Activated T-helper 1 cell treated with anti-CD3 and anti-CD28 coated beads, Interleukin-12 subunit alpha, Interleukin-12 subunit beta, Interleukin-2, Interleukin-4 antibody, amounts not matched to agents 30 ng/mL and 10 ng/mL and 1 ng/mL, durations not matched to agents 14 hours and 24 hours and 36 hours (primary cell): ENCODE results near the gene TBKBP1. TPM values are rescaled to one million over a fixed set of nuclear protein-coding genes. Genes with fewer than 3 reads are reported as not detected.

Source experiments
- DNase-seq: peaks from one replicate; pipeline ENCODE4 v3.0.0; 2021; ENCODE audit warnings: low spot score
- H3K27ac Mint-ChIP-seq: one replicate; pipeline ENCODE4 v1.8.0; 2021; ENCODE audit warnings: mild to moderate bottlenecking, mixed read lengths
- H3K27me3 Mint-ChIP-seq: one replicate; pipeline ENCODE4 v1.8.0; 2022; ENCODE audit warnings: mild to moderate bottlenecking, moderate library complexity, mixed read lengths; ENCODE audit not compliant: insufficient read depth
- H3K36me3 Mint-ChIP-seq: one replicate; pipeline ENCODE4 v1.8.0; 2021; ENCODE audit warnings: low read depth, mixed read lengths
- H3K4me1 Mint-ChIP-seq: one replicate; pipeline ENCODE4 v1.8.0; 2021; ENCODE audit warnings: low read depth, mixed read lengths
- H3K4me3 Mint-ChIP-seq: one replicate; pipeline ENCODE4 v1.8.0; 2021; ENCODE audit warnings: mild to moderate bottlenecking, moderate library complexity, mixed read lengths
- H3K9me3 Mint-ChIP-seq: one replicate; pipeline ENCODE4 v1.8.0; 2021; ENCODE audit warnings: mixed read lengths
- intact Hi-C: fragments of 100-400 bp; cut with micrococcal nuclease; formaldehyde crosslinking; loops from one replicate; pipeline ENCODE4 v1.15.1; 2024
- total RNA-seq: library from RNA; stranded (reverse); gene quantifications from 2 replicates; pipeline ENCODE4 v1.2.3, GENCODE V29; 2022

The TBKBP1 gene
- total RNA-seq, 1 donor from 2014 or later = 12.4 TPM

- intact Hi-C loops = loop anchor here (5.0 kb wide), 1 partner anchor 53 kb away; no protein-coding TSS in a partner anchor
- Mint-ChIP-seq H3K4me3 (peak overlapping the region; percentile 40), H3K4me1 (peaks cover 91% of the 10 kb centered on the region), H3K27me3 (no peaks in the 10 kb centered on the region), H3K27ac (peak overlapping the region; percentile 54), H3K36me3 (peaks cover 3% of the 10 kb centered on the region), H3K9me3 (no peaks in the 10 kb centered on the region)
- DNase-seq = no peak
Observed at GRCh38 chr17:47715669-47716325, 21.8 kb downstream of the TBKBP1 start.

- intact Hi-C loops = loop anchor here (5.0 kb wide), 1 partner anchor 54 kb away; no protein-coding TSS in a partner anchor
- Mint-ChIP-seq H3K27ac (peak overlapping the region; percentile 72), H3K4me1 (peaks cover 96% of the 10 kb centered on the region), H3K27me3 (no peaks in the 10 kb centered on the region), H3K9me3 (no peaks in the 10 kb centered on the region), H3K4me3 (peak overlapping the region; percentile 43), H3K36me3 (no peaks in the 10 kb centered on the region)
- DNase-seq = no peak
Observed at GRCh38 chr17:47716375-47716774, 22.4 kb downstream of the TBKBP1 start.

DNA sequence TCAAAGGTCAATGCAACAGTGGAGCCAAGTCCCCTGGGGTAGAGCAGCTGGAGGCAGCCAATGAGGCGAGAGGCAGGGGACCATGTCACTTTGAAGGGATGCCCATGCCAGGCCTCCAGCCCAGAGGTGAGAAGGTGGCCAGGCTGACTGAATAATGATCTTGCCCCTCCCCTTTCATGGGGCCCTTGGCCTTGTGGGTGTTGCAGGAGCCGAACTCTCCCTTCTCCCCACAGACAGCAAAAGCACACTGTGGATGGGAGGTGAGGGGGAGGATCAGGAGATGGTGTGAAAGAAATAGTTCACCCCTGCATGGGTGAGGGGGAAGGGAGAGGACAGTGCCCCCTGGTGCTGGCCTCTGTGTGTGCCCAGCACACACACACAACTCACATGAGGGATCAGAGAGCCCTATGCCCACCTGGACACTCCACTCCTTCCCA is 23.3 kb downstream of the TBKBP1 start:
- peaks cover 97% of the 10 kb centered on the region for H3K4me1 Mint-ChIP-seq
- no peaks in the 10 kb centered on the region for H3K27me3 Mint-ChIP-seq
- peak overlapping the region; percentile 69 for H3K4me3 Mint-ChIP-seq
- peak overlapping the region; percentile 95 for H3K27ac Mint-ChIP-seq
- intact Hi-C loops = loop anchor here (5.0 kb wide), 1 partner anchor 55 kb away; no protein-coding TSS in a partner anchor
- no peaks in the 10 kb centered on the region for H3K36me3 Mint-ChIP-seq
- DNase-seq = no peak
- no peaks in the 10 kb centered on the region for H3K9me3 Mint-ChIP-seq

- Mint-ChIP-seq H3K4me1 (peaks cover 96% of the 10 kb centered on the region), H3K4me3 (peak overlapping the region; percentile 69), H3K9me3 (no peaks in the 10 kb centered on the region), H3K36me3 (no peaks in the 10 kb centered on the region), H3K27ac (peak overlapping the region; percentile 95), H3K27me3 (no peaks in the 10 kb centered on the region)
- no peak for DNase-seq
- intact Hi-C loops = loop anchor here (5.0 kb wide), 1 partner anchor 56 kb away; no protein-coding TSS in a partner anchor
Observed at GRCh38 chr17:47717979-47718621, 24.1 kb downstream of the TBKBP1 start.

GRCh38 chr17:47718634-47719405 is 24.9 kb downstream of the TBKBP1 start:
- no peak for DNase-seq
- Mint-ChIP-seq H3K36me3 (no peaks in the 10 kb centered on the region), H3K27me3 (no peaks in the 10 kb centered on the region), H3K27ac (peak overlapping the region; percentile 95), H3K4me1 (peaks cover 89% of the 10 kb centered on the region), H3K9me3 (no peaks in the 10 kb centered on the region), H3K4me3 (peak overlapping the region; percentile 69)
- intact Hi-C loops = loop anchor here (5.0 kb wide), 1 partner anchor 57 kb away; no protein-coding TSS in a partner anchor

GRCh38 chr17:47719411-47720152 is 25.6 kb downstream of the TBKBP1 start:
- H3K9me3 Mint-ChIP-seq = no peaks in the 10 kb centered on the region
- H3K27me3 Mint-ChIP-seq = no peaks in the 10 kb centered on the region
- peak; percentile 66 for DNase-seq
- intact Hi-C loops = loop anchor here (2.0 to 5.0 kb wide), 3 partner anchors 57 to 223 kb away; partner anchors contain the start of genes KPNB1 and PNPO
- peaks cover 83% of the 10 kb centered on the region for H3K4me1 Mint-ChIP-seq
- H3K36me3 Mint-ChIP-seq = no peaks in the 10 kb centered on the region
- H3K4me3 Mint-ChIP-seq = peak overlapping the region; percentile 70
- H3K27ac Mint-ChIP-seq = peak overlapping the region; percentile 95

DNA sequence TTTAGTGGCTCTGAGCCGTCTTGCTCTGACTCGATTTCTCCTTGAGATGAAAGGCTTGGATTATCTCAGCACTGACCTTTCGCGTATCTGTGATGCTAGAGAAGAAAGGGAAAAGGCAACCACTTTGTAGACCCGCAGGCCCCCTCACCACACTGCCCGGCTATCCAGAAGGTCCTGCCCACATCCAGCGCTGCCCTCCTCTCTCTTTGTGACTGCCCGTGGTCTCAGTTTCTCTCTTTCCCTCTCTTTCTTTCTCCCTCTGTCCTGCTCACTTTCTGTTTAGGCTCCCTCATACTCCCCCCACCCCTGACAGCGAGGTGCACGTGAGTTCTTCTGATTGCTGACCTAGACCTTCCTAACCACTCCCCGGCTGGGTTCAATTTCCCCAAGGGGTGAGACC is 26.2 kb downstream of the TBKBP1 start:
- H3K27ac Mint-ChIP-seq = peak overlapping the region; percentile 95
- no peak for DNase-seq
- peaks cover 83% of the 10 kb centered on the region for H3K4me1 Mint-ChIP-seq
- no peaks in the 10 kb centered on the region for H3K9me3 Mint-ChIP-seq
- no peaks in the 10 kb centered on the region for H3K27me3 Mint-ChIP-seq
- H3K4me3 Mint-ChIP-seq = peak overlapping the region; percentile 70
- no peaks in the 10 kb centered on the region for H3K36me3 Mint-ChIP-seq
- intact Hi-C loops = loop anchor here (2.0 to 5.0 kb wide), 2 partner anchors 71 to 222 kb away; partner anchors contain the start of genes KPNB1 and PNPO

GRCh38 chr17:47720754-47721533 is 27.0 kb downstream of the TBKBP1 start:
- Mint-ChIP-seq H3K4me3 (peak overlapping the region; percentile 78), H3K4me1 (peaks cover 83% of the 10 kb centered on the region), H3K9me3 (no peaks in the 10 kb centered on the region), H3K27ac (peak overlapping the region; percentile 95), H3K27me3 (no peaks in the 10 kb centered on the region), H3K36me3 (no peaks in the 10 kb centered on the region)
- intact Hi-C loops = loop anchor here (1.0 to 5.0 kb wide), 6 partner anchors 8 to 221 kb away; partner anchors contain the start of genes KPNB1, PNPO and TBX21
- peak; percentile 85 for DNase-seq

DNA sequence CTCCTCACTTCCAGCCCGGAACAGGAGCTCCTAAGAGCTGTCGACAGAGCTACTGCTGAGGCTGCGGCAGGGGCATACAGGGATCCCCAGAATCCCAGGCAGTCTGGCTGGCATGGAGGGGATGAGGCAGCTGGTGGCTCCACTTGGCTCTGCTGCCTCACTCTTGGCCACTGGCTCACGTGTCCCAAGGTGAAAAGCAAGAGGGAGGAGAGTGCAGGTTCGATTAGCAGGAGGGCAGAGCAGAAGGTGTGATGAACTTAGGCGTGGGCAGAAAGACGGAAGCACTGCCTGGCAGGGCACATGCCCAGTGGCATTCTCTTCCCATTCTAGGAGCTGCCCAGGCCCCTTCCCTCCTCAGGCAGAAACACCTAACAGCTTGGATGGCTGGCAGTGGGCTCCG is 27.8 kb downstream of the TBKBP1 start:
- Mint-ChIP-seq H3K36me3 (no peaks in the 10 kb centered on the region), H3K4me3 (peak overlapping the region; percentile 78), H3K27me3 (no peaks in the 10 kb centered on the region), H3K27ac (peak overlapping the region; percentile 95), H3K4me1 (peaks cover 83% of the 10 kb centered on the region), H3K9me3 (no peaks in the 10 kb centered on the region)
- intact Hi-C loops = loop anchor here (1.0 to 5.0 kb wide), 6 partner anchors 8 to 221 kb away; partner anchors contain the start of genes KPNB1, PNPO and TBX21
- no peak for DNase-seq

- Mint-ChIP-seq H3K36me3 (no peaks in the 10 kb centered on the region), H3K4me3 (peak overlapping the region; percentile 37), H3K4me1 (peaks cover 82% of the 10 kb centered on the region), H3K27me3 (no peaks in the 10 kb centered on the region), H3K27ac (peak overlapping the region; percentile 76), H3K9me3 (no peaks in the 10 kb centered on the region)
- intact Hi-C loops = loop anchor here (5.0 kb wide), 1 partner anchor 218 kb away; the partner anchor contains the start of gene PNPO
- no peak for DNase-seq
Observed at GRCh38 chr17:47724705-47725104, 30.7 kb downstream of the TBKBP1 start.

- Mint-ChIP-seq H3K4me1 (peaks cover 82% of the 10 kb centered on the region), H3K27ac (peak overlapping the region; percentile 58), H3K27me3 (no peaks in the 10 kb centered on the region), H3K36me3 (no peaks in the 10 kb centered on the region), H3K9me3 (no peaks in the 10 kb centered on the region), H3K4me3 (peak overlapping the region; percentile 0)
- intact Hi-C loops = no loop called here
- DNase-seq = no peak
Observed at GRCh38 chr17:47725446-47726111, 31.6 kb downstream of the TBKBP1 start.
